Suprapubic skin (tissue), 4 donors: Measurements from ENCODE around the gene PAK5. TPM values are rescaled to one million over a fixed set of nuclear protein-coding genes. Genes with fewer than 3 reads are reported as not detected.

ENCODE experiments used
- DNase-seq, 2 donors: peaks; one replicate each; pipeline ENCODE4 v3.0.0-alpha.2; 2019; ENCODE audit warnings: low spot score in 2 of 2
- H3K27ac ChIP-seq: fragments of 200-600 bp; sonication (generic); one replicate; pipeline ENCODE4 v1.5.1; 2019
- H3K27me3 ChIP-seq: fragments of 200-600 bp; sonication (generic); one replicate; pipeline ENCODE4 v1.5.1; 2019
- H3K36me3 ChIP-seq: fragments of 200-600 bp; sonication (generic); one replicate; pipeline ENCODE4 v1.5.1; 2019
- H3K4me1 ChIP-seq: fragments of 200-600 bp; sonication (generic); one replicate; pipeline ENCODE4 v1.5.1; 2019
- H3K4me3 ChIP-seq: fragments of 200-600 bp; sonication (generic); one replicate; pipeline ENCODE4 v1.5.1; 2019; ENCODE audit warnings: mild to moderate bottlenecking
- H3K9me3 ChIP-seq: fragments of 200-600 bp; sonication (generic); one replicate; pipeline ENCODE4 v1.5.1; 2019
- EP300 ChIP-seq: sonication (generic); formaldehyde crosslinking; IDR thresholded peaks from one replicate; pipeline ENCODE4 v1.6.1; 2017; ENCODE audit warnings: antibody characterized with exemption
- POLR2A ChIP-seq, 2 donors: fragments of 450-650 bp; IDR thresholded peaks; one replicate each; pipeline ENCODE4 v1.6.1; 2017; ENCODE audit warnings: antibody characterized with exemption in 2 of 2, mild to moderate bottlenecking in 2 of 2, moderate library complexity in 2 of 2
- POLR2AphosphoS5 ChIP-seq, 3 donors: sonication (generic); formaldehyde crosslinking; IDR thresholded peaks; one replicate each; pipeline ENCODE4 v1.6.1; 2017; ENCODE audit warnings: antibody characterized with exemption in 3 of 3
- WGBS: methylation state at CpG from one replicate; pipeline ENCODE4 v1.1.5; 2018; 5-methylcytosine and 5-hydroxymethylcytosine counted together
- total RNA-seq, 4 donors: library from RNA; depleted of rRNA; stranded (reverse); fragments of >200 nt; gene quantifications; one replicate each; pipeline ENCODE4 v1.1.0, GENCODE V29; 2016
- TF ChIP-seq, protein P1 (sequence below), 2 donors: fragments of 200-600 bp in 1 of 2; fragments of 450-650 bp in 1 of 2; sonication (generic) in 1 of 2; IDR thresholded peaks; one replicate each; pipeline ENCODE4 v1.5.1; 2016 to 2019; ENCODE audit warnings: antibody characterized with exemption in 2 of 2, mild to moderate bottlenecking in 1 of 2, moderate library complexity in 1 of 2

Gene PAK5
- total RNA-seq, 4 donors from 2014 or later = 0.10 to 0.56 (median 0.21) TPM; not detected in 1

DNA sequence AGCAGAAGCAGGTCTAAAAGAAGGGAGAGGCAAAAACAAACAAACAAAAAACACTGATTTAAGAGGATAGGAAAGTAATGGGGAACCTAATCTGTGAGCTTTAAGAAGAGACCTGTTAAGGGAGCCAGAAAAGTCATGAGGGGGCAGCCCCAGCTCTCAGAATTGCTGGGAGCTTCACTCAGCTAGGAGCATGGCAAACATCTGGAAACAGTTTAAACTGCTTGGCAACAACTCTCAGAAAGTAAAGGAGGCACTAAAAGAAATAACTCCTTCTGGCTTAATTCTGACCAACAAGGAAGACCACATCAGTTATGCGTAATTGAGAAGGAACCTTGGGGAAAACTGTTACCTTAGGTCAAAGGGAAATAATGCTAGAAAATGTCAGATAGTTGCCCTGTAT is 203.1 kb downstream of the PAK5 start:
- Histone ChIP-seq H3K27ac (no peak overlapping the region), H3K4me1 (no peaks in the 10 kb centered on the region), H3K27me3 (no peaks in the 10 kb centered on the region), H3K36me3 (no peaks in the 10 kb centered on the region), H3K4me3 (no peak overlapping the region), H3K9me3 (no peaks in the 10 kb centered on the region)
- no peak for DNase-seq
- no peak for TF ChIP-seq POLR2A (IDR thresholded peaks at IDR 0.05)
- TF ChIP-seq POLR2AphosphoS5 (IDR thresholded peaks at IDR 0.05) = no peak
- TF ChIP-seq EP300 = no peak
- TF ChIP-seq, protein P1, sequence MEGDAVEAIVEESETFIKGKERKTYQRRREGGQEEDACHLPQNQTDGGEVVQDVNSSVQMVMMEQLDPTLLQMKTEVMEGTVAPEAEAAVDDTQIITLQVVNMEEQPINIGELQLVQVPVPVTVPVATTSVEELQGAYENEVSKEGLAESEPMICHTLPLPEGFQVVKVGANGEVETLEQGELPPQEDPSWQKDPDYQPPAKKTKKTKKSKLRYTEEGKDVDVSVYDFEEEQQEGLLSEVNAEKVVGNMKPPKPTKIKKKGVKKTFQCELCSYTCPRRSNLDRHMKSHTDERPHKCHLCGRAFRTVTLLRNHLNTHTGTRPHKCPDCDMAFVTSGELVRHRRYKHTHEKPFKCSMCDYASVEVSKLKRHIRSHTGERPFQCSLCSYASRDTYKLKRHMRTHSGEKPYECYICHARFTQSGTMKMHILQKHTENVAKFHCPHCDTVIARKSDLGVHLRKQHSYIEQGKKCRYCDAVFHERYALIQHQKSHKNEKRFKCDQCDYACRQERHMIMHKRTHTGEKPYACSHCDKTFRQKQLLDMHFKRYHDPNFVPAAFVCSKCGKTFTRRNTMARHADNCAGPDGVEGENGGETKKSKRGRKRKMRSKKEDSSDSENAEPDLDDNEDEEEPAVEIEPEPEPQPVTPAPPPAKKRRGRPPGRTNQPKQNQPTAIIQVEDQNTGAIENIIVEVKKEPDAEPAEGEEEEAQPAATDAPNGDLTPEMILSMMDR (IDR thresholded peaks at IDR 0.05) = no peak
- WGBS = 79% methylated on average over 1 of the region's 1 CpG

DNA sequence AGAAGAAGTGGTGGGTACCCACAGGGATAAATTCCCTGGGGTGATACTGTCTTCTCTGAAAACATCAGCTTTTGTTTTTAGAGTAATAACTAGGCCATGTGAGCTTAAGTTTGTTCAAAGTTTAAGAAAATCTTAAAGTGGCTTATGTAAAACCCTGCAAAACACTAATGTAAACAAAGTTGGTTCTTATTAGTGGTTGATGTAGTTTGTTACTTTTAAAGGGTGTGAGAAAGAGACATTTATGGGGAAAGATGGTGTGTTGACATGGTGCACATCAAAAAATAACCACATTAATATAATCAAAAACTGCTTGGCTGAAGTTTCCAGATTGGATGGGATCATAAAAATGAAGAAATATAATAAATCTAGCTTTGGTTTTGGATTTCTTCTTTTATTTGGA is 204.5 kb downstream of the PAK5 start:
- Histone ChIP-seq H3K9me3 (no peaks in the 10 kb centered on the region), H3K27me3 (no peaks in the 10 kb centered on the region), H3K4me1 (no peaks in the 10 kb centered on the region), H3K27ac (no peak overlapping the region), H3K4me3 (no peak overlapping the region), H3K36me3 (no peaks in the 10 kb centered on the region)
- no peak for DNase-seq
- TF ChIP-seq, protein P1 (IDR thresholded peaks at IDR 0.05) = no peak
- no peak for TF ChIP-seq EP300
- TF ChIP-seq POLR2A (IDR thresholded peaks at IDR 0.05) = no peak
- TF ChIP-seq POLR2AphosphoS5 (IDR thresholded peaks at IDR 0.05) = no peak

DNA sequence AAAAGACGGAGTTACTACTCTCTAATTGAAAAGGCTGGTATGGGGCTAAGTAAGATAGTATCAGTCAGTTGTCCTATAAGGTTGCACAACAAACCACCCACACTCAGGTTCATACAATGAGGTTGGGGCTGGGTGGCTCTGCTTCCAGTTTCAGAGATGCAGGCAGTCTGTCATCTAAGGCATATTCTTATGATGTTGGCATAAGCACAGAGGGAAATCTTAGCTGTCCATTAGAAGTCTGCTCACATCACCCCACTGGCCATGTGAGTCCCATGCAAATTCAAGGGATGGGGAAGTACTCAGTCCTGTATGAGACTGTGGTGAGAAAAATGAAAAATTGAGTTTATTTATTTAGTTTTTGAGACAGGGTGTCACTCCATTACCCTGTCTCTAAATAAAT is 205.9 kb downstream of the PAK5 start:
- Histone ChIP-seq H3K9me3 (no peaks in the 10 kb centered on the region), H3K36me3 (no peaks in the 10 kb centered on the region), H3K4me1 (no peaks in the 10 kb centered on the region), H3K27ac (no peak overlapping the region), H3K4me3 (no peak overlapping the region), H3K27me3 (no peaks in the 10 kb centered on the region)
- 47% methylated on average over 1 of the region's 1 CpG for WGBS
- TF ChIP-seq EP300 (no peak), POLR2AphosphoS5 (IDR thresholded peaks at IDR 0.05) (no peak), POLR2A (IDR thresholded peaks at IDR 0.05) (no peak)
- TF ChIP-seq, protein P1 (IDR thresholded peaks at IDR 0.05) = no peak
- DNase-seq = no peak

DNA sequence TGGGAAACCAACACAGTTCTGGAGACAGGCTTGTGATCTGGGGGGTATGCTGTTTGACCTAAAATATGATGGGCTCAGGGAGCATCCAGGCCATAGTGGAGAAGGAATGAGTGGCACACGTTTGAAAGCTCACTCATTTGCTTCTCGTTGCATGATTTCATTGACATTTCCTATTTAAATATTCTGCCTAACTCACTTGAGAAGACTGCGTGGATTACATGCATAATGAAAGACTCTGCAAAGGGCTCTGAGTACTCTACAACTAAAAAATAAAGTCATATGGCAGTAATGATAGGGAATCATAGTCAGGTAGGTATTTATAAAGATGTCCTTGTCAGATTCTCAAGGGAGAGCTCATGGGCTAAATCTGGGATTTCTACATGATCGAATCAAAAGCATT is 206.6 kb downstream of the PAK5 start:
- TF ChIP-seq, protein P1 (IDR thresholded peaks at IDR 0.05) = no peak
- no peak for TF ChIP-seq POLR2AphosphoS5 (IDR thresholded peaks at IDR 0.05)
- no peak for TF ChIP-seq POLR2A (IDR thresholded peaks at IDR 0.05)
- WGBS = 69% methylated on average over 4 of the region's 4 CpGs
- no peaks in the 10 kb centered on the region for H3K27me3 ChIP-seq
- H3K9me3 ChIP-seq = no peaks in the 10 kb centered on the region
- H3K4me3 ChIP-seq = no peak overlapping the region
- no peak for DNase-seq
- H3K27ac ChIP-seq = no peak overlapping the region
- H3K4me1 ChIP-seq = no peaks in the 10 kb centered on the region
- no peaks in the 10 kb centered on the region for H3K36me3 ChIP-seq

DNA sequence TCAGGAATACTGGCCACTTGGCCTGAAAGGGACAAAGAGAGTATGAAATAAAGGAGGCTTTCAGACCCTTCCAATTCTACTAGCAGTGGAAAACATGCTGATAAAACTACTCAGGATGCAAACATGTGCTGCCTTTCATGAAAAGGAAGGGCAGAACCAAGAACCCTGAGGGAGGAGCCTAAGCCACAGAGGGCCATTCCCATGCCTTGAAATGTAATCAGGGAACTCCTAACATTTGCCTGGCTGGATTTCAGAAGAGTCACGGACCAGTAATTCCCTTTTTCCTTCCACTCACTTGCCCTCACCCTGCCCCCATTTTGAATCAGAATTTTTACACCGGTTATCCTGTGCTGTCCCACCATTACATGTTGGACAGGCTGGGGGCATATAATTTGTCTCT is 208.3 kb downstream of the PAK5 start:
- Histone ChIP-seq H3K4me1 (peaks cover 3% of the 10 kb centered on the region), H3K4me3 (no peak overlapping the region), H3K9me3 (no peaks in the 10 kb centered on the region), H3K27ac (no peak overlapping the region), H3K36me3 (no peaks in the 10 kb centered on the region), H3K27me3 (no peaks in the 10 kb centered on the region)
- DNase-seq = no peak
- WGBS = 69% methylated on average over 2 of the region's 2 CpGs
- TF ChIP-seq POLR2AphosphoS5 (IDR thresholded peaks at IDR 0.05) = no peak
- TF ChIP-seq, protein P1 (IDR thresholded peaks at IDR 0.05) = no peak
- no peak for TF ChIP-seq POLR2A (IDR thresholded peaks at IDR 0.05)
- no peak for TF ChIP-seq EP300
